HEK293 (cell line): ENCODE data around the gene AGXT.

ENCODE experiments used
- ATF2 ChIP-seq: fragments of 450-650 bp; formaldehyde crosslinking; IDR thresholded peaks from 2 replicates; pipeline ENCODE4 v1.5.1; 2016; ENCODE audit warnings: missing biosample characterization, missing genetic modification characterization, low read depth
- CTCF ChIP-seq: fragments of 450-650 bp; formaldehyde crosslinking; IDR thresholded peaks from 2 replicates; pipeline ENCODE4 v1.5.1; 2016; ENCODE audit warnings: missing biosample characterization, missing genetic modification characterization
- GFI1B ChIP-seq: fragments of 450-650 bp; formaldehyde crosslinking; IDR thresholded peaks from 2 replicates; pipeline ENCODE4 v1.5.1; 2016; ENCODE audit warnings: missing biosample characterization, missing genetic modification characterization
- INSM2 ChIP-seq: fragments of 450-650 bp; formaldehyde crosslinking; IDR thresholded peaks from 2 replicates; pipeline ENCODE4 v1.5.1; 2016; ENCODE audit warnings: missing biosample characterization, missing genetic modification characterization
- KLF1 ChIP-seq: fragments of 450-650 bp; formaldehyde crosslinking; IDR thresholded peaks from 2 replicates; pipeline ENCODE4 v1.5.1; 2016; ENCODE audit warnings: missing biosample characterization, missing genetic modification characterization
- KLF8 ChIP-seq: fragments of 450-650 bp; formaldehyde crosslinking; IDR thresholded peaks from 2 replicates; pipeline ENCODE4 v1.5.1; 2016; ENCODE audit warnings: missing biosample characterization, missing genetic modification characterization
- MYNN ChIP-seq: fragments of 450-650 bp; formaldehyde crosslinking; IDR thresholded peaks from 2 replicates; pipeline ENCODE4 v1.5.1; 2016; ENCODE audit warnings: missing biosample characterization, missing genetic modification characterization, borderline replicate concordance
- SALL2 ChIP-seq: fragments of 450-650 bp; formaldehyde crosslinking; IDR thresholded peaks from 2 replicates; pipeline ENCODE4 v1.5.0; 2017; ENCODE audit warnings: missing biosample characterization, mild to moderate bottlenecking, missing genetic modification characterization, borderline replicate concordance
- WT1 ChIP-seq: fragments of 450-650 bp; formaldehyde crosslinking; IDR thresholded peaks from 2 replicates; pipeline ENCODE4 v1.5.1; 2016; ENCODE audit warnings: missing biosample characterization, missing genetic modification characterization
- YY2 ChIP-seq: fragments of 450-650 bp; formaldehyde crosslinking; IDR thresholded peaks from 2 replicates; pipeline ENCODE4 v1.5.1; 2016; ENCODE audit warnings: missing biosample characterization, missing genetic modification characterization
- ZBTB26 ChIP-seq: fragments of 450-650 bp; formaldehyde crosslinking; optimal IDR thresholded peaks from 2 replicates; pipeline ENCODE3; 2016; ENCODE audit warnings: missing biosample characterization, mild to moderate bottlenecking, missing genetic modification characterization
- ZBTB7A ChIP-seq: fragments of 450-650 bp; formaldehyde crosslinking; IDR thresholded peaks from 2 replicates; pipeline ENCODE4 v1.5.1; 2016; ENCODE audit warnings: low read depth, missing biosample characterization, missing genetic modification characterization
- ZBTB8A ChIP-seq: fragments of 450-650 bp; formaldehyde crosslinking; IDR thresholded peaks from 2 replicates; pipeline ENCODE4 v1.5.1; 2016; ENCODE audit warnings: missing biosample characterization, missing genetic modification characterization
- ZIC2 ChIP-seq: fragments of 450-650 bp; formaldehyde crosslinking; IDR thresholded peaks from 2 replicates; pipeline ENCODE4 v1.5.1; 2016; ENCODE audit warnings: missing biosample characterization, missing genetic modification characterization
- ZNF114 ChIP-seq: fragments of 450-650 bp; formaldehyde crosslinking; IDR thresholded peaks from 2 replicates; pipeline ENCODE4 v1.5.0; 2017; ENCODE audit warnings: missing biosample characterization, missing genetic modification characterization
- ZNF140 ChIP-seq: fragments of 450-650 bp; formaldehyde crosslinking; IDR thresholded peaks from 2 replicates; pipeline ENCODE4 v1.5.1; 2016; ENCODE audit warnings: missing biosample characterization, missing genetic modification characterization
- ZNF2 ChIP-seq: fragments of 450-650 bp; formaldehyde crosslinking; IDR thresholded peaks from 2 replicates; pipeline ENCODE4 v1.5.1; 2016; ENCODE audit warnings: missing biosample characterization, missing genetic modification characterization
- ZNF23 ChIP-seq: fragments of 450-650 bp; formaldehyde crosslinking; IDR thresholded peaks from 2 replicates; pipeline ENCODE4 v1.5.1; 2016; ENCODE audit warnings: missing biosample characterization, missing genetic modification characterization, borderline replicate concordance
- ZNF24 ChIP-seq: fragments of 450-650 bp; formaldehyde crosslinking; IDR thresholded peaks from 2 replicates; pipeline ENCODE4 v1.5.1; 2016; ENCODE audit warnings: missing biosample characterization, missing genetic modification characterization
- ZNF26 ChIP-seq: fragments of 450-650 bp; formaldehyde crosslinking; IDR thresholded peaks from 2 replicates; pipeline ENCODE4 v1.5.1; 2016; ENCODE audit warnings: missing biosample characterization, missing genetic modification characterization
- ZNF37A ChIP-seq: fragments of 450-650 bp; IDR thresholded peaks from 2 replicates; pipeline ENCODE4 v1.5.1; 2018; ENCODE audit warnings: missing biosample characterization, missing genetic modification characterization
- ZNF394 ChIP-seq: fragments of 450-650 bp; formaldehyde crosslinking; IDR thresholded peaks from 2 replicates; pipeline ENCODE4 v1.5.1; 2016; ENCODE audit warnings: missing biosample characterization, missing genetic modification characterization, mild to moderate bottlenecking, moderate library complexity, borderline replicate concordance
- ZNF404 ChIP-seq: fragments of 450-650 bp; formaldehyde crosslinking; IDR thresholded peaks from 2 replicates; pipeline ENCODE4 v1.5.1; 2017; ENCODE audit warnings: missing biosample characterization, missing genetic modification characterization
- ZNF585B ChIP-seq: fragments of 450-650 bp; formaldehyde crosslinking; IDR thresholded peaks from 2 replicates; pipeline ENCODE4 v1.5.1; 2016; ENCODE audit warnings: missing biosample characterization, missing genetic modification characterization
- ZNF629 ChIP-seq: fragments of 450-650 bp; formaldehyde crosslinking; IDR thresholded peaks from 2 replicates; pipeline ENCODE4 v1.5.1; 2017; ENCODE audit warnings: missing biosample characterization, missing genetic modification characterization
- ZNF677 ChIP-seq: fragments of 450-650 bp; IDR thresholded peaks from 2 replicates; pipeline ENCODE4 v1.5.0; 2018; ENCODE audit warnings: missing biosample characterization, mild to moderate bottlenecking, missing genetic modification characterization, moderate library complexity
- ZNF747 ChIP-seq: fragments of 450-650 bp; formaldehyde crosslinking; IDR thresholded peaks from 2 replicates; pipeline ENCODE4 v1.5.1; 2016; ENCODE audit warnings: missing biosample characterization, missing genetic modification characterization
- ZNF76 ChIP-seq: fragments of 450-650 bp; formaldehyde crosslinking; IDR thresholded peaks from 2 replicates; pipeline ENCODE4; 2016; ENCODE audit warnings: low read depth, missing biosample characterization, missing genetic modification characterization, borderline replicate concordance
- ZNF768 ChIP-seq: fragments of 450-650 bp; formaldehyde crosslinking; IDR thresholded peaks from 2 replicates; pipeline ENCODE4 v1.5.1; 2018; ENCODE audit warnings: missing biosample characterization, mild to moderate bottlenecking, missing genetic modification characterization
- ZNF837 ChIP-seq: fragments of 450-650 bp; formaldehyde crosslinking; IDR thresholded peaks from 2 replicates; pipeline ENCODE4 v1.5.1; 2016; ENCODE audit warnings: missing biosample characterization, missing genetic modification characterization
- ZSCAN5A ChIP-seq: fragments of 450-650 bp; formaldehyde crosslinking; IDR thresholded peaks from 2 replicates; pipeline ENCODE4 v1.5.1; 2016; ENCODE audit warnings: missing biosample characterization, missing genetic modification characterization

Gene AGXT

GRCh38 chr2:240820607-240821428 is 47.8 kb upstream of the AGXT start (continued):
- TF ChIP-seq ZNF677 (tag by site-specific recombination) (no peak), ZNF37A (tag by site-specific recombination) (no peak), GFI1B (tag by site-specific recombination) (no peak), ZNF768 (tag by site-specific recombination) (no peak), ZBTB7A (no peak), KLF8 (tag by site-specific recombination) (no peak; the same call in 1 of the 2 replicates), ATF2 (no peak), MYNN (no peak), ZNF747 (tag by site-specific recombination) (no peak), ZNF2 (no peak), ZNF404 (no peak), ZIC2 (tag by site-specific recombination) (peak; percentile 80), WT1 (tag by site-specific recombination) (peak; percentile 28; the same call in 1 of the 2 replicates), ZBTB26 (tag by site-specific recombination) (peak; percentile 77), ZNF394 (tag by site-specific recombination) (no peak; the same call in 1 of the 2 replicates), ZNF114 (tag by site-specific recombination) (no peak), ZNF23 (tag by site-specific recombination) (no peak), CTCF (peak; percentile 83), SALL2 (tag by site-specific recombination) (no peak), ZNF76 (no peak), ZSCAN5A (tag by site-specific recombination) (no peak), ZBTB8A (tag by site-specific recombination) (peak; percentile 95), KLF1 (tag by site-specific recombination) (no peak), ZNF837 (tag by site-specific recombination) (no peak), ZNF629 (tag by site-specific recombination) (peak; percentile 54; the same call in 1 of the 2 replicates), INSM2 (no peak), ZNF24 (no peak), ZNF140 (tag by site-specific recombination) (no peak), ZNF585B (no peak), ZNF26 (no peak), YY2 (tag by site-specific recombination) (no peak)
